Ovary (tissue), 3 donors: ENCODE results near the gene KIF22.

Experiments used
- CTCF ChIP-seq, 3 donors: fragments of 450-650 bp in 2 of 3; fragments of 200-600 bp in 1 of 3; IDR thresholded peaks; one replicate each; pipeline versions ENCODE4 v1.5.1 to v1.8.0; 2016 to 2022; ENCODE audit warnings: antibody characterized with exemption in 3 of 3, mild to moderate bottlenecking in 1 of 3
- EP300 ChIP-seq: sonication (generic); formaldehyde crosslinking; IDR thresholded peaks from one replicate; pipeline ENCODE4 v1.6.1; 2017; ENCODE audit warnings: antibody characterized with exemption
- POLR2A ChIP-seq: fragments of 450-650 bp; IDR thresholded peaks from one replicate; pipeline ENCODE4 v1.6.1; 2017; ENCODE audit warnings: antibody characterized with exemption, mild to moderate bottlenecking, moderate library complexity
- donor health status: DM: no; HTN: no; CAD: no.

- TF ChIP-seq POLR2A = no peak
- no peak for TF ChIP-seq CTCF (IDR thresholded peaks at IDR 0.05)
- no peak for TF ChIP-seq EP300
Measured at GRCh38 chr16:29770250-29770929, 20.2 kb upstream of the KIF22 start.
